Thoracic aorta (tissue), 2 donors: ENCODE data around the gene LCN6. TPM values are rescaled to one million over a fixed set of nuclear protein-coding genes. Genes with fewer than 3 reads are reported as not detected.
"Not testable (repeated sequence)": the region's sequence is repeated elsewhere in the genome, so short reads cannot be mapped to it uniquely, and the experiment has no call there.

Source experiments
- ATAC-seq: fragments of 150-250 bp; one replicate; pipeline ENCODE4 v1.8.0; 2017; ENCODE audit warnings: low read depth; ENCODE audit not compliant: insufficient number of reproducible peaks, low FRiP score
- DNase-seq: peaks from one replicate; pipeline ENCODE4 v3.0.0-alpha.2; 2020; ENCODE audit warnings: low spot score
- H3K27ac ChIP-seq, 2 donors: fragments of 200-600 bp; sonication (generic); 1 replicate in 1 of 2; 2 replicates in 1 of 2; pipeline ENCODE4 v1.5.1; 2016; ENCODE audit warnings: mild to moderate bottlenecking in 2 of 2, moderate library complexity in 2 of 2
- H3K27me3 ChIP-seq: fragments of 200-600 bp; sonication (generic); replicated peaks from 2 replicates; pipeline ENCODE4 v1.6.0; 2016; ENCODE audit warnings: mild to moderate bottlenecking; ENCODE audit not compliant: insufficient read depth
- H3K36me3 ChIP-seq: fragments of 200-600 bp; sonication (generic); one replicate; pipeline ENCODE4 v1.5.1; 2016
- H3K4me1 ChIP-seq, 2 donors: fragments of 200-600 bp; sonication (generic); 1 replicate in 1 of 2; 2 replicates in 1 of 2; pipeline versions ENCODE4 v1.5.1 to v1.6.0; 2016; ENCODE audit warnings: low read depth in 2 of 2, mild to moderate bottlenecking in 1 of 2; ENCODE audit not compliant: control insufficient read depth in 1 of 2
- H3K4me3 ChIP-seq: fragments of 200-600 bp; sonication (generic); 2 replicates; pipeline ENCODE4 v1.5.1; 2016; ENCODE audit warnings: mild to moderate bottlenecking
- H3K9me3 ChIP-seq: fragments of 200-600 bp; sonication (generic); 2 replicates; pipeline ENCODE4 v1.5.1; 2016
- CTCF ChIP-seq: fragments of 200-600 bp; sonication (generic); IDR thresholded peaks from one replicate; pipeline ENCODE4 v1.5.1; 2019; ENCODE audit warnings: antibody characterized with exemption
- total RNA-seq, 2 donors: library from RNA; depleted of rRNA; stranded (reverse); fragments of >200 nt; gene quantifications; one replicate each; pipeline versions ENCODE4 v1.1.0 to v1.2.3, GENCODE V29; 2016

The LCN6 gene
- total RNA-seq, 2 donors from 2014 or later = 4.5 to 25.3 TPM

DNA sequence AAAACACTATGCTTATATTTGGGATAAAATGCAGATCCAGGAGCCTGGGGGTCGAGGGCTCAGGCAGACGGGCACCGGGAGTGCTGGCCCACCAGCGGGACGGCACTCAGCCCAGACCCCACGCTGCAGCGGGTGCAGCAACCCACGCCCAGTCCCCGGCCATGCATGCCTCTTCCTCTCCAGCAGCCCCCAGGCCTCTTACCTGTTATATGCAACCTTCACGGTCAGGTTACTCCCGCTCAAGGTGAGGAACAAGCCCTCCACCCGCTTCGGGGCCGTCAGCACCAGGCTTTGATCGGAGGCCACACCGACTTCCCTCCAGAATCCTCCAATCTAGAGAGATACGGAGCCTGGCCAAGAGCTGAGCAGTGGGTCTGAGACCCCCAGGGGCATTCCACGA is 8.5 kb upstream of the LCN6 start:
- DNase-seq = no peak
- H3K27ac ChIP-seq = no peak overlapping the region
- no peak for TF ChIP-seq CTCF
- H3K4me1 ChIP-seq = no peaks in the 10 kb centered on the region
- H3K27me3 ChIP-seq = no peaks in the 10 kb centered on the region
- ATAC-seq = no peak
- H3K4me3 ChIP-seq = no peak overlapping the region
- no peaks in the 10 kb centered on the region for H3K36me3 ChIP-seq
- peaks cover 9% of the 10 kb centered on the region for H3K9me3 ChIP-seq

DNA sequence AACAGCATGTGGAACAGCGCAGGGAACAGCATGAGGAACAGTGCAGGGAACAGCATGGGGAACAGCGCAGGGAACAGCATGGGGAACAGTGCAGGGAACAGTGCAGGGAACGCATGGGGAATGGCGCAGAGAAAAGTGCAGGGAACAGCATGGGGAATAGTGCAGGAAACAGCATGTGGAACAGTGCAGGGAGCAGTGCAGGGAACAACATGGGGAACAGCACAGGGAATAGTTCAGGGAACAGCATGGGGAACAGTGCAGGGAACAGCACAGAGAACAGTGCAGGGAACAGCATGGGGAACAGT is 7.8 kb upstream of the LCN6 start:
- Histone ChIP-seq H3K4me1 (no peaks in the 10 kb centered on the region), H3K27ac (no peak overlapping the region), H3K36me3 (no peaks in the 10 kb centered on the region), H3K27me3 (no peaks in the 10 kb centered on the region), H3K9me3 (peaks cover 11% of the 10 kb centered on the region), H3K4me3 (no peak overlapping the region)
- ATAC-seq (no peak), DNase-seq (no peak)
- no peak for TF ChIP-seq CTCF

- peaks cover 11% of the 10 kb centered on the region for H3K9me3 ChIP-seq
- DNase-seq, H3K4me1 ChIP-seq, H3K27me3 ChIP-seq, H3K27ac ChIP-seq, ATAC-seq, H3K4me3 ChIP-seq, H3K36me3 ChIP-seq: not testable (repeated sequence)
These were observed 7.2 kb upstream of the LCN6 start for GRCh38 chr9:136755302-136756133.

DNA sequence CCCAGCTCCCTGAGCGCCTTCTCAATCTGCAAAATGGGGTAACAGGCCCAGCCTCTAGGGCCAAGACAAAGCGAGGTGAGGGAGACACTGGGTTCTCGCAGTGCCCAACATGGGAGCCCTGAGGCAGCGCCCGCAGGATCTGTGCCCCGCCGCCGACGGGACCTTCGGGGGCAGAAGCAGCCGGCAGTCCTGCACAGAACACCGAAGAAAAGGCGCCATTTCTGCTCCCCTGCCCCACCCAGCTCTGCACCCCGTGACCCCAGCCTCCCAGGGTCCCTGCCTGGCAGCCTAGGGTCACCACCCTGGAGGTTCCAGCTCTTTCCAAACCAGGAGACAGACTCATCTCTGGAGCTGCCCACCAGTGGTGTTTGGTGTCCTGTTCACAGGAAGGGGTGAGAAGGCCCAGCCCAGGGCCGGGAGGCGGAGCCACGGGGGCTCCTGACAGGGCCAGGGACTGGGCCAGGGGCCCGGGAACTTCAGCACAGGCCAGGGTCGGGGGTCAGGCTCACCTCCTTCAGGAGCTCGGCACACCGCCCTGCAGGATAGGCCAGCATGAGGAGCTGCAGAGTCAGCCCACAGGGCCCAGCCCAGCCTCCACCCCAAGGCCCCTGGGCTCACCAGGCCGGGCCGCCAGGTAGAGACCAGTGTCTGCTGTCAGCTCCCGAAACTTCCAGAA is 6.4 kb upstream of the LCN6 start:
- DNase-seq (no peak), ATAC-seq (no peak)
- H3K27ac ChIP-seq = no peak overlapping the region
- H3K9me3 ChIP-seq = peaks cover 11% of the 10 kb centered on the region
- TF ChIP-seq CTCF = no peak
- H3K27me3 ChIP-seq = no peaks in the 10 kb centered on the region
- no peaks in the 10 kb centered on the region for H3K36me3 ChIP-seq
- no peaks in the 10 kb centered on the region for H3K4me1 ChIP-seq
- no peak overlapping the region for H3K4me3 ChIP-seq

- H3K4me3 ChIP-seq = no peak overlapping the region
- H3K27ac ChIP-seq = no peak overlapping the region
- no peaks in the 10 kb centered on the region for H3K27me3 ChIP-seq
- TF ChIP-seq CTCF = no peak
- no peak for DNase-seq
- ATAC-seq = no peak
- peaks cover 11% of the 10 kb centered on the region for H3K9me3 ChIP-seq
- H3K4me1 ChIP-seq = no peaks in the 10 kb centered on the region
- H3K36me3 ChIP-seq = no peaks in the 10 kb centered on the region
These were observed 5.8 kb upstream of the LCN6 start for GRCh38 chr9:136754059-136754572.
